ENCODE results near the gene CIROP. TPM values are rescaled to one million over a fixed set of nuclear protein-coding genes. Genes with fewer than 3 reads are reported as not detected.

CIROP gene
- total RNA-seq, 4 donors from 2014 or later = 0.38 TPM; not detected in 3

DNA sequence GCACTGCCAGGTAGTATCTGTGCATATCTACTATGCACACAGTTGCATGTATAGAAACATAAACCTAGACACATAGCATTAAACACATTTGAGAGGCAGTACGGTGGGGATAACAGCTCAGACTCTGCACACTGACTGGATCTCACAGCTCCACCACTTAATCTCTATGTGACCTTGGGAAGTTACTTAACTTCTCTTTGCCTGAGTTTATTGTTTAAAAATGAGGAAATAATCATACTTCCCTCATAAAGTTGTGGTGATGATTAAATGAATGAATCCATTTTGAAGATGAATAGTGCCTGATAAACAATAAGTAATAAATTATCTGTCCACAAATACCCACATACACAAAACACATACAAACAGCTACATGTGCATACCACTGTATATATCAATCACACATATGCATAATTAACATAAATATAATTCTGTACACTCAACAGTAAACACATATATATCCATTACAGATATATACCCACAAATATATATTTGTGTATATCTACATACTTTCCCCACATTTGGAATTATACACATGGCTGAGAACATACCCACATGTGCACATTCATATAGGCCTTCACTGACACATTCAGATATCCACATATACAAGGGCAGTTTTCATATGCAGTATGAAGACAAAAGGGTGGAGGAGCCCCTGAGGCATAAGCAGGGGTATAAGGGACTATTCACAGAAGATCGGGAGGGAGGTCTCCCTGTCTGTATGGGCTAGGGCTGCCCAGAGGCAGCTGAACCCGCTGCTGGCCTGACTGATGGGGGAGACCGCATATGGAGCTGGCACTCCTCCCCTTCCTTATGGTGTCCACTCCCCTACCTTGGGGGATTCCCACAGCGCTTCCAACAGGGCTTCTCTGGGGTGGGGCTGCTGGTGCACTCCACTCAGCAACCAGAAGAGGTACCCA lies 53.4 kb downstream of the CIROP start:
- no peak for TF ChIP-seq POLR2A (IDR thresholded peaks at IDR 0.05)
- TF ChIP-seq, protein P1, sequence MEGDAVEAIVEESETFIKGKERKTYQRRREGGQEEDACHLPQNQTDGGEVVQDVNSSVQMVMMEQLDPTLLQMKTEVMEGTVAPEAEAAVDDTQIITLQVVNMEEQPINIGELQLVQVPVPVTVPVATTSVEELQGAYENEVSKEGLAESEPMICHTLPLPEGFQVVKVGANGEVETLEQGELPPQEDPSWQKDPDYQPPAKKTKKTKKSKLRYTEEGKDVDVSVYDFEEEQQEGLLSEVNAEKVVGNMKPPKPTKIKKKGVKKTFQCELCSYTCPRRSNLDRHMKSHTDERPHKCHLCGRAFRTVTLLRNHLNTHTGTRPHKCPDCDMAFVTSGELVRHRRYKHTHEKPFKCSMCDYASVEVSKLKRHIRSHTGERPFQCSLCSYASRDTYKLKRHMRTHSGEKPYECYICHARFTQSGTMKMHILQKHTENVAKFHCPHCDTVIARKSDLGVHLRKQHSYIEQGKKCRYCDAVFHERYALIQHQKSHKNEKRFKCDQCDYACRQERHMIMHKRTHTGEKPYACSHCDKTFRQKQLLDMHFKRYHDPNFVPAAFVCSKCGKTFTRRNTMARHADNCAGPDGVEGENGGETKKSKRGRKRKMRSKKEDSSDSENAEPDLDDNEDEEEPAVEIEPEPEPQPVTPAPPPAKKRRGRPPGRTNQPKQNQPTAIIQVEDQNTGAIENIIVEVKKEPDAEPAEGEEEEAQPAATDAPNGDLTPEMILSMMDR (IDR thresholded peaks at IDR 0.05) = no peak
- Histone ChIP-seq H3K9me3 (no peaks in the 10 kb centered on the region), H3K4me3 (no peak overlapping the region), H3K27me3 (peaks cover 0 to 3% (median 0%) of the 10 kb centered on the region in 4 donors), H3K4me1 (peaks cover 3 to 11% (median 4%) of the 10 kb centered on the region in 3 donors), H3K36me3 (no peaks in the 10 kb centered on the region), H3K27ac (no peak overlapping the region)
- DNase-seq = no peak
- WGBS, 2 donors = 65 to 69% methylated on average over 2 to 4 of the region's 5 CpGs
- intact Hi-C loops (cut with DNase I) = no loop called here

Other genes with a start within 250 kb of the CIROP start
- 100 to 1,000 TPM; 111 to 314 (median 128) TPM for gene LRP10, start 233.2 kb downstream of the CIROP start, total RNA-seq
- gene REM2, start 221.8 kb downstream of the CIROP start, total RNA-seq = under 1 TPM; 0.19 to 0.83 (median 0.32) TPM
- gene RBM23, start 185.8 kb downstream of the CIROP start, total RNA-seq = 100 to 1,000 TPM in 1 of 4 donors, 10 to 100 TPM in 3; 40.0 to 101 (median 58.9) TPM
- 10 to 100 TPM; 36.5 to 75.0 (median 66.1) TPM for gene PRMT5, start 175.6 kb downstream of the CIROP start, total RNA-seq
- 10 to 100 TPM; 27.6 to 44.3 (median 33.6) TPM for gene HAUS4, start 147.9 kb downstream of the CIROP start, total RNA-seq
- 10 to 100 TPM; 31.3 to 44.3 (median 34.5) TPM for gene AJUBA, start 122.4 kb downstream of the CIROP start, total RNA-seq
- gene C14orf93, start 94.8 kb downstream of the CIROP start, total RNA-seq = 10 to 100 TPM in 2 of 4 donors, 1 to 10 TPM in 2; 3.4 to 12.7 (median 8.8) TPM
- 100 to 1,000 TPM; 140 to 185 (median 153) TPM for gene PSMB5, start 70.1 kb downstream of the CIROP start, total RNA-seq
- gene PSMB11, start 62.8 kb downstream of the CIROP start, total RNA-seq = not detected
- gene CDH24, start 47.5 kb downstream of the CIROP start, total RNA-seq = 1 to 10 TPM; 3.4 to 6.7 (median 4.8) TPM
- 100 to 1,000 TPM in 1 of 4 donors, 10 to 100 TPM in 3; 51.4 to 107 (median 83.0) TPM for gene ACIN1, start 9.9 kb downstream of the CIROP start, total RNA-seq
- gene C14orf119, start 9.5 kb downstream of the CIROP start, total RNA-seq = 10 to 100 TPM; 17.5 to 42.0 (median 31.0) TPM
- not detected for gene CEBPE, start 14.3 kb upstream of the CIROP start, total RNA-seq
- gene SLC7A8, start 78.7 kb upstream of the CIROP start, total RNA-seq = 10 to 100 TPM; 22.2 to 58.0 (median 39.8) TPM
- gene RNF212B, start 132.9 kb upstream of the CIROP start, total RNA-seq = not detected
- gene HOMEZ, start 181.1 kb upstream of the CIROP start, total RNA-seq = 10 to 100 TPM in 1 of 4 donors, 1 to 10 TPM in 3; 7.9 to 10.6 (median 9.5) TPM
- 1 to 10 TPM; 1.7 to 7.1 (median 3.4) TPM for gene PPP1R3E, start 197.9 kb upstream of the CIROP start, total RNA-seq
- gene BCL2L2, start 201.8 kb upstream of the CIROP start, total RNA-seq = 10 to 100 TPM; 36.7 to 57.8 (median 47.4) TPM
- 10 to 100 TPM; 28.2 to 63.8 (median 51.3) TPM for gene PABPN1, start 216.5 kb upstream of the CIROP start, total RNA-seq
- gene SLC22A17, start 247.9 kb upstream of the CIROP start, total RNA-seq = 1 to 10 TPM in 3 of 4 donors, under 1 TPM in 1; 0.88 to 9.2 (median 3.3) TPM